K562 (cell line): ENCODE results near the gene EYA3. TPM values are rescaled to one million over a fixed set of nuclear protein-coding genes. Genes with fewer than 3 reads are reported as not detected.
A peak's percentile ranks its signal among the peaks of the same experiment; 100 is the strongest.

Experiments used
- GATAD2B ChIP-seq: fragments of 450-650 bp; IDR thresholded peaks from 2 replicates; pipeline ENCODE4 v1.6.1; 2017; ENCODE audit warnings: mild to moderate bottlenecking, borderline replicate concordance
- MAFG ChIP-seq: fragments of 450-650 bp; conservative IDR thresholded peaks from 2 replicates; pipeline ENCODE4 v1.6.1; 2016; ENCODE audit warnings: missing genetic modification characterization, missing compliant biosample characterization
- RBM22 ChIP-seq: fragments of 200-400 bp; formaldehyde crosslinking; IDR thresholded peaks from 2 replicates; pipeline ENCODE4 v1.6.1; 2018; ENCODE audit warnings: low read length, low read depth; ENCODE audit not compliant: poor library complexity, severe bottlenecking
- RFX5 ChIP-seq: IDR thresholded peaks from 2 replicates; pipeline ENCODE4 v1.6.1; 2011; ENCODE audit warnings: low read depth, mild to moderate bottlenecking, improper control_type of control experiment, low read length
- ZNF316 ChIP-seq: fragments of 450-650 bp; IDR thresholded peaks from 2 replicates; pipeline ENCODE4 v1.6.1; 2016
- polyA plus RNA-seq, 8 experiments: library from polyadenylated mRNA; depleted of rRNA in 4 of 8; stranded (reverse) in 5 of 8; unstranded in 3 of 8; fragments of >200 nt; fragmentation: Nextera tagmentation in 2 of 8; fragmentation: Illumina TruSeq in 1 of 8; extraction: Ambion mirVana in 2 of 8; extraction: Trizol in 1 of 8; gene quantifications; 2 replicates each; pipeline versions ENCODE4 v1.2.1 to v1.2.3, GENCODE V29; 2011 to 2014; ENCODE audit warnings: inconsistent platforms in 1 of 8, missing spikeins in 1 of 8
- total RNA-seq, 7 experiments: library from RNA; depleted of rRNA in 6 of 7; stranded (reverse); fragments of >200 nt in 6 of 7; fragmentation: Illumina TruSeq in 2 of 7; extraction: Trizol in 2 of 7; gene quantifications; 2 replicates each; pipeline versions ENCODE4 v1.2.1 to v1.2.3, GENCODE V29; 2011 to 2021; ENCODE audit warnings: low replicate concordance in 1 of 7
- TF ChIP-seq, protein P1 (sequence below): fragments of 250-450 bp; sonication (Bioruptor Pico); IDR thresholded peaks from 2 replicates; pipeline ENCODE4 v1.4.0; 2020; ENCODE audit warnings: mild to moderate bottlenecking, moderate library complexity
- TF ChIP-seq, protein P2 (sequence below): fragments of 450-650 bp; IDR thresholded peaks from one replicate; pipeline ENCODE4 v1.6.1; 2018; ENCODE audit warnings: mild to moderate bottlenecking, moderate library complexity; ENCODE audit not compliant: partially characterized antibody

EYA3 gene
- total and polyA plus RNA-seq, 9 of the 15 experiments (the other 6 are each of a cell fraction or from before 2014, with no cell fraction given): 21.7 to 64.0 (median 43.6) TPM

DNA sequence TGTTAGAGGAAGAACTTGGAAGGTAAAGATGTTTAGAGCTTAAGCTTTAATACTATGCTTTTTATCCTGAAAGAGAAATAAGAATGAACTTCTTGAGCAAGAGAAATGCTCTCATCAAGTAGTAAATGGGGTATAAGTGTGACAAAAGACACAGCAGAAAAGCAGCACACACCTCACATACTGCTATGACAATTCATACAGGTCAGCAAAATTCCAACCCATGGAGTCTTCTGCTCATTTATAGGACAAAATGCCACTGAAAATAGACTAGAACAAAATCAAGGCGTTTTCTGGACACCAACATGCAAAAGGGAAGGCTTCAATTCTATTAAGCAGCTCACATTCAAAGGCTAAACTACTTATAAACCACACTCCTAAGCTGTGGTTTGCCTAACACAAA lies 61.2 kb downstream of the EYA3 start (continued):
- no peak for TF ChIP-seq RFX5
- TF ChIP-seq, protein P1, sequence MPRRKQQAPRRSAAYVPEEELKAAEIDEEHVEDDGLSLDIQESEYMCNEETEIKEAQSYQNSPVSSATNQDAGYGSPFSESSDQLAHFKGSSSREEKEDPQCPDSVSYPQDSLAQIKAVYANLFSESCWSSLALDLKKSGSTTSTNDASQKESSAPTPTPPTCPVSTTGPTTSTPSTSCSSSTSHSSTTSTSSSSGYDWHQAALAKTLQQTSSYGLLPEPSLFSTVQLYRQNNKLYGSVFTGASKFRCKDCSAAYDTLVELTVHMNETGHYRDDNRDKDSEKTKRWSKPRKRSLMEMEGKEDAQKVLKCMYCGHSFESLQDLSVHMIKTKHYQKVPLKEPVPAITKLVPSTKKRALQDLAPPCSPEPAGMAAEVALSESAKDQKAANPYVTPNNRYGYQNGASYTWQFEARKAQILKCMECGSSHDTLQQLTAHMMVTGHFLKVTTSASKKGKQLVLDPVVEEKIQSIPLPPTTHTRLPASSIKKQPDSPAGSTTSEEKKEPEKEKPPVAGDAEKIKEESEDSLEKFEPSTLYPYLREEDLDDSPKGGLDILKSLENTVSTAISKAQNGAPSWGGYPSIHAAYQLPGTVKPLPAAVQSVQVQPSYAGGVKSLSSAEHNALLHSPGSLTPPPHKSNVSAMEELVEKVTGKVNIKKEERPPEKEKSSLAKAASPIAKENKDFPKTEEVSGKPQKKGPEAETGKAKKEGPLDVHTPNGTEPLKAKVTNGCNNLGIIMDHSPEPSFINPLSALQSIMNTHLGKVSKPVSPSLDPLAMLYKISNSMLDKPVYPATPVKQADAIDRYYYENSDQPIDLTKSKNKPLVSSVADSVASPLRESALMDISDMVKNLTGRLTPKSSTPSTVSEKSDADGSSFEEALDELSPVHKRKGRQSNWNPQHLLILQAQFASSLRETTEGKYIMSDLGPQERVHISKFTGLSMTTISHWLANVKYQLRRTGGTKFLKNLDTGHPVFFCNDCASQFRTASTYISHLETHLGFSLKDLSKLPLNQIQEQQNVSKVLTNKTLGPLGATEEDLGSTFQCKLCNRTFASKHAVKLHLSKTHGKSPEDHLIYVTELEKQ (CRISPR knock-in tag): no peak
- no peak for TF ChIP-seq GATAD2B
- peak; percentile 82; the same call in 1 of the 2 replicates for TF ChIP-seq ZNF316
- TF ChIP-seq, protein P2, sequence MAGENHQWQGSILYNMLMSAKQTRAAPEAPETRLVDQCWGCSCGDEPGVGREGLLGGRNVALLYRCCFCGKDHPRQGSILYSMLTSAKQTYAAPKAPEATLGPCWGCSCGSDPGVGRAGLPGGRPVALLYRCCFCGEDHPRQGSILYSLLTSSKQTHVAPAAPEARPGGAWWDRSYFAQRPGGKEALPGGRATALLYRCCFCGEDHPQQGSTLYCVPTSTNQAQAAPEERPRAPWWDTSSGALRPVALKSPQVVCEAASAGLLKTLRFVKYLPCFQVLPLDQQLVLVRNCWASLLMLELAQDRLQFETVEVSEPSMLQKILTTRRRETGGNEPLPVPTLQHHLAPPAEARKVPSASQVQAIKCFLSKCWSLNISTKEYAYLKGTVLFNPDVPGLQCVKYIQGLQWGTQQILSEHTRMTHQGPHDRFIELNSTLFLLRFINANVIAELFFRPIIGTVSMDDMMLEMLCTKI: no peak
- TF ChIP-seq RBM22: no peak
- peak; percentile 20; the same call in 1 of the 2 replicates for TF ChIP-seq MAFG
- TF ChIP-seq, all 486 proteins: peak for 3
